HepG2 (cell line): ENCODE results near the gene PCDHA12. TPM values are rescaled to one million over a fixed set of nuclear protein-coding genes. Genes with fewer than 3 reads are reported as not detected.

ENCODE experiments used
- ATAC-seq: fragments of 200-7000 bp; cut with Tn5 transposase; 3 replicates; pipeline ENCODE4 v1.9.1; 2020; ENCODE audit warnings: mild to moderate bottlenecking, moderate library complexity
- BruUV-seq: library from RNA; stranded (reverse); fragments of 400-500 nt; replicated peaks from 2 replicates; lab custom pipeline; 2021; lab: Mats Ljungman, UMichigan
- CTCF ChIA-PET: fragments of 300-600 bp; formaldehyde crosslinking; extraction: SDS; loops from one replicate; lab custom pipeline; 2021; ENCODE audit warnings: low total read pairs, inconsistent platforms, low intra/inter-chr PET ratio; lab: Yijun Ruan, JAX
- POLR2A ChIA-PET: fragments of 350-600 bp; sonication (Branson Sonifier 250); formaldehyde crosslinking; loops from one replicate; lab custom pipeline; 2020; ENCODE audit warnings: antibody characterized with exemption, inconsistent platforms; lab: Yijun Ruan, JAX
- DNase-seq: peaks from one replicate; pipeline ENCODE4 v3.0.0-alpha.2; 2015; ENCODE audit warnings: low spot score
- FAIRE-seq: peaks from 3 replicates; lab custom pipeline; 2011; peaks lifted over from hg19 to GRCh38; lab: Jason Lieb, UNC
- H2AFZ ChIP-seq: one replicate; pipeline ENCODE4 v1.6.1; 2011; ENCODE audit warnings: low read length, inconsistent platforms
- H3K27ac ChIP-seq: fragments of 300-600 bp; 3 replicates; pipeline ENCODE4 v1.8.0; 2011; ENCODE audit warnings: mixed run types, mild to moderate bottlenecking, mixed read lengths, low read length, inconsistent platforms; ENCODE audit not compliant: insufficient read depth; ENCODE audit errors: extremely low read length
- H3K27me3 ChIP-seq, 2 experiments: fragments of 200-600 bp in 1 of 2; 2 replicates in 1 of 2; 3 replicates in 1 of 2; pipeline versions ENCODE4 v1.6.0 to v1.8.0; 2011; ENCODE audit warnings: low read length in 2 of 2, mild to moderate bottlenecking in 2 of 2, moderate library complexity in 2 of 2, inconsistent platforms in 1 of 2; ENCODE audit not compliant: insufficient read depth in 2 of 2, control insufficient read depth in 1 of 2
- H3K36me3 ChIP-seq, 2 experiments: fragments of 200-600 bp in 1 of 2; replicated peaks in 1 of 2; 2 replicates in 1 of 2; 3 replicates in 1 of 2; pipeline versions ENCODE4 v1.5.1 to v1.8.0; 2011; ENCODE audit warnings: low read length in 2 of 2, inconsistent platforms in 1 of 2; ENCODE audit not compliant: insufficient read depth in 2 of 2, control insufficient read depth in 1 of 2
- H3K4me1 ChIP-seq: 2 replicates; pipeline ENCODE4 v1.5.1; 2012; ENCODE audit warnings: low read length, inconsistent platforms; ENCODE audit not compliant: insufficient read depth
- H3K4me2 ChIP-seq: 2 replicates; pipeline ENCODE4 v1.6.0; 2011; ENCODE audit warnings: low read depth, low read length, inconsistent platforms
- H3K4me3 ChIP-seq, 3 experiments: fragments of 200-600 bp in 1 of 3; sonication (generic), shearing (Covaris generic) in 1 of 3; replicated peaks in 1 of 3; 2 replicates each; pipeline ENCODE4 v1.5.1; 2011 to 2016; ENCODE audit warnings: low read length in 3 of 3, inconsistent platforms in 2 of 3, low read depth in 2 of 3, mild to moderate bottlenecking in 2 of 3, control low read depth in 1 of 3, mixed read lengths in 1 of 3; ENCODE audit not compliant: insufficient read depth in 1 of 3
- H3K79me2 ChIP-seq: one replicate; pipeline ENCODE4 v1.6.1; 2011; ENCODE audit warnings: low read length, inconsistent platforms; ENCODE audit not compliant: insufficient read depth
- H3K9ac ChIP-seq: 2 replicates; pipeline ENCODE4 v1.6.0; 2011; ENCODE audit warnings: mild to moderate bottlenecking, low read depth, low read length, inconsistent platforms; ENCODE audit not compliant: insufficient read depth
- H3K9me3 ChIP-seq: 2 replicates; pipeline ENCODE4 v1.5.1; 2012; ENCODE audit warnings: mild to moderate bottlenecking, low read length
- H4K20me1 ChIP-seq: 2 replicates; pipeline ENCODE4 v1.6.0; 2011; ENCODE audit warnings: inconsistent platforms, mild to moderate bottlenecking, low read length, moderate library complexity; ENCODE audit not compliant: insufficient read depth
- HOXD1 ChIP-seq: sonication (generic); formaldehyde crosslinking; IDR thresholded peaks from 2 replicates; pipeline ENCODE4 v1.5.0; 2020; ENCODE audit warnings: missing genetic modification reagents
- MEIS2 ChIP-seq: sonication (generic); formaldehyde crosslinking; IDR thresholded peaks from 2 replicates; pipeline ENCODE4 v1.9.0; 2021; ENCODE audit warnings: mild to moderate bottlenecking, missing genetic modification reagents
- NONO ChIP-seq, 2 experiments: fragments of 450-650 bp in 1 of 2; sonication (generic) in 1 of 2; formaldehyde crosslinking in 1 of 2; IDR thresholded peaks in 1 of 2; conservative IDR thresholded peaks in 1 of 2; 2 replicates each; pipeline versions ENCODE4 v1.6.1 to v1.8.0; 2017 to 2022; ENCODE audit warnings: mild to moderate bottlenecking in 1 of 2, missing genetic modification reagents in 1 of 2, moderate library complexity in 1 of 2
- PAX8 ChIP-seq: sonication (generic); formaldehyde crosslinking; IDR thresholded peaks from 2 replicates; pipeline ENCODE4 v1.8.0; 2022; ENCODE audit warnings: mild to moderate bottlenecking, missing genetic modification reagents, borderline replicate concordance
- TAF15 ChIP-seq: fragments of 200-400 bp; formaldehyde crosslinking; IDR thresholded peaks from one replicate; pipeline ENCODE4 v1.6.1; 2018; ENCODE audit warnings: mild to moderate bottlenecking, low read depth, low read length; ENCODE audit not compliant: poor library complexity, severe bottlenecking
- ZNF101 ChIP-seq: sonication (generic); formaldehyde crosslinking; IDR thresholded peaks from 2 replicates; pipeline ENCODE4 v1.4.0; 2020; ENCODE audit warnings: mild to moderate bottlenecking, low read depth, missing genetic modification reagents, borderline replicate concordance
- ZNF318 ChIP-seq: sonication (generic); formaldehyde crosslinking; IDR thresholded peaks from 2 replicates; pipeline ENCODE4 v1.4.0; 2020; ENCODE audit warnings: mild to moderate bottlenecking, missing genetic modification reagents
- ZNF331 ChIP-seq: sonication (generic); formaldehyde crosslinking; IDR thresholded peaks from 2 replicates; pipeline ENCODE4 v1.4.0; 2020; ENCODE audit warnings: missing genetic modification reagents
- ZNF512B ChIP-seq: sonication (generic); formaldehyde crosslinking; IDR thresholded peaks from 2 replicates; pipeline ENCODE4 v1.5.1; 2020; ENCODE audit warnings: missing genetic modification reagents, mild to moderate bottlenecking, borderline replicate concordance
- ZNF788 ChIP-seq: sonication (generic); formaldehyde crosslinking; IDR thresholded peaks from 2 replicates; pipeline ENCODE4 v1.5.0; 2020; ENCODE audit warnings: mild to moderate bottlenecking, missing genetic modification reagents, borderline replicate concordance
- ZSCAN9 ChIP-seq: IDR thresholded peaks from 2 replicates; pipeline ENCODE4 v1.6.1; 2016; ENCODE audit warnings: borderline replicate concordance
- WGBS: methylation state at CpG from one replicate; pipeline ENCODE4 v1.1.6; 2017; ENCODE audit warnings: low lambda C conversion rate; 5-methylcytosine and 5-hydroxymethylcytosine counted together
- in situ Hi-C: cut with HindIII; loops from 2 replicates; pipeline ENCODE4 v1.10.0; 2017; ENCODE audit warnings: low pct_unique_long_range_greater_than_20kb; ENCODE audit not compliant: extremely low pct_ligation_motif_present
- intact Hi-C: fragments of 100-400 bp; cut with micrococcal nuclease; formaldehyde crosslinking; loops from one replicate; pipeline ENCODE4 v1.10.0; 2022; ENCODE audit not compliant: unreplicated experiment
- polyA plus RNA-seq, 8 experiments: library from polyadenylated mRNA; depleted of rRNA in 3 of 8; stranded (reverse) in 7 of 8; unstranded in 1 of 8; fragments of >200 nt; fragmentation: Illumina TruSeq in 4 of 8; extraction: Trizol in 4 of 8; gene quantifications; 2 replicates each; pipeline versions ENCODE4 v1.2.1 to v1.2.3, GENCODE V29; 2011 to 2016; ENCODE audit warnings: low read depth in 4 of 8, missing spikeins in 1 of 8, mixed read lengths in 1 of 8; ENCODE audit not compliant: insufficient read depth in 1 of 8
- total RNA-seq, 5 experiments: library from RNA; depleted of rRNA; stranded (reverse); fragments of >200 nt; fragmentation: Illumina TruSeq; extraction: Trizol; gene quantifications; 2 replicates each; pipeline ENCODE4 v1.2.3, GENCODE V29; 2016; ENCODE audit warnings: low read depth in 1 of 5

PCDHA12 gene
- total and polyA plus RNA-seq, 2 of the 13 experiments (the other 11 are each of a cell fraction or from before 2014, with no cell fraction given): not detected

GRCh38 chr5:140842798-140843733, 32.0 kb upstream of the PCDHA12 start:
- no peaks in the 10 kb centered on the region for H3K9me3 ChIP-seq
- intact Hi-C loops (no loop called here), in situ Hi-C loops (no loop called here)
- H4K20me1 ChIP-seq: no peaks in the 10 kb centered on the region
- ATAC-seq: no peak
- FAIRE-seq: no peak
- CTCF ChIA-PET: no interaction called here
- H2AFZ ChIP-seq: no peak overlapping the region
- BruUV-seq: no TSS peak
- POLR2A ChIA-PET: no interaction called here
- no peaks in the 10 kb centered on the region for H3K27me3 ChIP-seq
- H3K27ac ChIP-seq: no peak overlapping the region
- H3K4me1 ChIP-seq: no peaks in the 10 kb centered on the region
- H3K9ac ChIP-seq: no peak overlapping the region
- no peak overlapping the region for H3K4me3 ChIP-seq
- no peaks in the 10 kb centered on the region for H3K36me3 ChIP-seq
- whole genome bisulfite sequencing: 80% methylated on average over 62 of the region's 87 CpGs
- no peak overlapping the region for H3K4me2 ChIP-seq
- no peak for DNase-seq
- H3K79me2 ChIP-seq: no peaks in the 10 kb centered on the region
- TF ChIP-seq HOXD1 (CRISPR knock-in tag): no peak
- TF ChIP-seq PAX8: no peak
- no peak for TF ChIP-seq TAF15
- TF ChIP-seq ZNF788 (CRISPR knock-in tag): no peak
- TF ChIP-seq NONO (IDR thresholded peaks at IDR 0.05): no peak
- TF ChIP-seq NONO (CRISPR knock-in tag; conservative IDR thresholded peaks at IDR 0.05): no peak
- no peak for TF ChIP-seq ZNF331
- no peak for TF ChIP-seq ZNF318 (CRISPR knock-in tag)
- TF ChIP-seq ZNF512B (CRISPR knock-in tag): no peak
- TF ChIP-seq MEIS2 (CRISPR knock-in tag): no peak
- no peak for TF ChIP-seq ZSCAN9
- TF ChIP-seq ZNF101 (CRISPR knock-in tag): no peak
